SK-N-MC (cell line): ENCODE data around the gene OR5K4.

Experiments used
- DNase-seq: peaks from one replicate; pipeline ENCODE4 v3.0.0-alpha.2; 2011; ENCODE audit warnings: low read depth, low spot score
- H3K27ac ChIP-seq: fragments of 200-600 bp; sonication (generic); 2 replicates; pipeline ENCODE4 v1.5.1; 2016; ENCODE audit warnings: mixed run types
- H3K36me3 ChIP-seq: fragments of 200-600 bp; sonication (generic); 2 replicates; pipeline ENCODE4 v1.6.1; 2017; ENCODE audit warnings: antibody characterized with exemption, low read length, mixed read lengths; ENCODE audit not compliant: insufficient read depth
- H3K4me3 ChIP-seq: fragments of 200-600 bp; sonication (generic); 2 replicates; pipeline ENCODE4 v1.5.1; 2016
- H3K9ac ChIP-seq: fragments of 200-600 bp; sonication (generic); 2 replicates; pipeline ENCODE4 v1.8.0; 2017; ENCODE audit warnings: mixed run types, mixed read lengths; ENCODE audit not compliant: insufficient read length
- H3K9me3 ChIP-seq: fragments of 200-600 bp; sonication (generic); 2 replicates; pipeline ENCODE4 v1.6.1; 2017; ENCODE audit warnings: low read depth, mild to moderate bottlenecking, antibody characterized with exemption, low read length, moderate library complexity, mixed read lengths
- EZH2 ChIP-seq: fragments of 200-600 bp; sonication (generic); IDR thresholded peaks from one replicate; pipeline ENCODE4 v1.6.1; 2017; ENCODE audit warnings: antibody characterized with exemption
- FOXP2 ChIP-seq: optimal IDR thresholded peaks from 2 replicates; pipeline ENCODE3; 2011; ENCODE audit warnings: mild to moderate bottlenecking, moderate library complexity; ENCODE audit not compliant: insufficient read depth; ENCODE audit errors: extremely low read length, control extremely low read depth
- POLR2AphosphoS5 ChIP-seq: IDR thresholded peaks from 2 replicates; pipeline ENCODE4 v1.6.1; 2012; ENCODE audit warnings: mild to moderate bottlenecking, low read depth, low read length, borderline replicate concordance

Gene OR5K4

GRCh38 chr3:98360681-98361080 lies 7.0 kb downstream of the OR5K4 start:
- no peak overlapping the region for H3K9ac ChIP-seq

GRCh38 chr3:98361289-98361688 lies 7.6 kb downstream of the OR5K4 start:
- TF ChIP-seq EZH2: no peak
- no peak for TF ChIP-seq FOXP2
- TF ChIP-seq POLR2AphosphoS5: no peak
- no peak overlapping the region for H3K4me3 ChIP-seq
- DNase-seq: no peak
- no peaks in the 10 kb centered on the region for H3K9me3 ChIP-seq
- no peak overlapping the region for H3K27ac ChIP-seq
- no peaks in the 10 kb centered on the region for H3K36me3 ChIP-seq
- H3K9ac ChIP-seq: no peak overlapping the region

More at GRCh38 chr3:98360681-98361080, 7.0 kb downstream of the OR5K4 start:
- Histone ChIP-seq H3K4me3 (no peak overlapping the region), H3K9me3 (no peaks in the 10 kb centered on the region), H3K36me3 (no peaks in the 10 kb centered on the region), H3K27ac (no peak overlapping the region)
- DNase-seq: no peak
- no peak for TF ChIP-seq POLR2AphosphoS5
- TF ChIP-seq FOXP2: no peak
- TF ChIP-seq EZH2: no peak

- Histone ChIP-seq H3K4me3 (no peak overlapping the region), H3K9me3 (no peaks in the 10 kb centered on the region), H3K9ac (no peak overlapping the region), H3K27ac (no peak overlapping the region), H3K36me3 (no peaks in the 10 kb centered on the region)
- TF ChIP-seq FOXP2 (no peak), POLR2AphosphoS5 (no peak), EZH2 (no peak)
- no peak for DNase-seq
Observed at GRCh38 chr3:98367464-98368246, 14.0 kb downstream of the OR5K4 start.

GRCh38 chr3:98371186-98371585 lies 17.5 kb downstream of the OR5K4 start:
- Histone ChIP-seq H3K36me3 (no peaks in the 10 kb centered on the region), H3K9ac (no peak overlapping the region), H3K9me3 (no peaks in the 10 kb centered on the region), H3K27ac (no peak overlapping the region), H3K4me3 (no peak overlapping the region)
- no peak for TF ChIP-seq FOXP2
- no peak for DNase-seq

GRCh38 chr3:98371853-98372252 lies 18.2 kb downstream of the OR5K4 start:
- Histone ChIP-seq H3K9me3 (no peaks in the 10 kb centered on the region), H3K9ac (no peak overlapping the region), H3K36me3 (no peaks in the 10 kb centered on the region), H3K4me3 (no peak overlapping the region), H3K27ac (no peak overlapping the region)
- no peak for TF ChIP-seq FOXP2
- no peak for TF ChIP-seq POLR2AphosphoS5
- no peak for TF ChIP-seq EZH2
- DNase-seq: no peak

GRCh38 chr3:98372445-98372844 lies 18.8 kb downstream of the OR5K4 start:
- Histone ChIP-seq H3K9me3 (no peaks in the 10 kb centered on the region), H3K9ac (no peak overlapping the region), H3K27ac (no peak overlapping the region), H3K4me3 (no peak overlapping the region), H3K36me3 (no peaks in the 10 kb centered on the region)
- DNase-seq: no peak
- no peak for TF ChIP-seq POLR2AphosphoS5
- TF ChIP-seq FOXP2: no peak
- no peak for TF ChIP-seq EZH2

- Histone ChIP-seq H3K27ac (no peak overlapping the region), H3K4me3 (no peak overlapping the region), H3K9me3 (no peaks in the 10 kb centered on the region), H3K9ac (no peak overlapping the region), H3K36me3 (no peaks in the 10 kb centered on the region)
- DNase-seq: no peak
- TF ChIP-seq FOXP2: no peak
- no peak for TF ChIP-seq EZH2
- no peak for TF ChIP-seq POLR2AphosphoS5
Observed at GRCh38 chr3:98376631-98377030, 23.0 kb downstream of the OR5K4 start.

GRCh38 chr3:98388147-98388546 lies 34.5 kb downstream of the OR5K4 start:
- no peaks in the 10 kb centered on the region for H3K9me3 ChIP-seq
- H3K4me3 ChIP-seq: no peak overlapping the region
- H3K9ac ChIP-seq: no peak overlapping the region
- TF ChIP-seq FOXP2 (no peak), POLR2AphosphoS5 (no peak), EZH2 (no peak)
- no peak overlapping the region for H3K27ac ChIP-seq
- H3K36me3 ChIP-seq: no peaks in the 10 kb centered on the region
- DNase-seq: no peak

GRCh38 chr3:98390366-98390765 lies 36.7 kb downstream of the OR5K4 start, which contains the start of gene OR5K3:
Gene OR5K3, plus strand, starts transcription at chr3:98390666. Its CDS starts 0 bp downstream, at chr3:98390666.
- H3K9ac ChIP-seq: no peak within 1 kb of the TSS
- no peak for DNase-seq

More at GRCh38 chr3:98390366-98390765, 36.7 kb downstream of the OR5K4 start, which contains the start of gene OR5K3:
- H3K27ac ChIP-seq: no peak within 1 kb of the TSS
- TF ChIP-seq FOXP2 (no peak), EZH2 (no peak), POLR2AphosphoS5 (no peak)
- no peak within 1 kb of the TSS for H3K4me3 ChIP-seq
- no peaks in the 10 kb centered on the region for H3K36me3 ChIP-seq
- H3K9me3 ChIP-seq: no peaks in the 10 kb centered on the region
